Cerebellar cortex (tissue), 1 donor: ENCODE results near the gene MAN1A1.

Experiments used
- DNase-seq: peaks from one replicate; pipeline ENCODE4 v3.0.0-alpha.2; 2015; ENCODE audit warnings: low spot score

MAN1A1 gene

DNA sequence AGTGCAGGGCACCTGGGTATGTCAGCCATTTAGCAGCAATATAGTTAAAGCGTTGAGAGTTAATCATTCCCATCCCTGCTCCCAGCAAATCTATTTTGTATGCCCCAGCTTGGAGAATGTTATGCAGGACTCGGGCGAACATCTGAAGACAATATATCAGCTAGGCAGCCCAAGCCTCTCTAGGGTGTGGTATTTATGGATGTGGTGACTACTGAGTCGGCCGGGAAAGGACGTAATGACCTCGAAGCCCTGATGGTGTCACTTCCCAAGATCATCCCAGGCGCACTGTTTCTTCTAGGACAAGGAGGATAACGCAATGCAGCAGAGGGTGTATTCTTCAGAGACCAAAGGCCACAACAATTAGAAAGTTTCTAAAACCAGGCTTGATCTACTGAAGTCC, 207.5 kb downstream of the MAN1A1 start:
- no peak for DNase-seq

DNA sequence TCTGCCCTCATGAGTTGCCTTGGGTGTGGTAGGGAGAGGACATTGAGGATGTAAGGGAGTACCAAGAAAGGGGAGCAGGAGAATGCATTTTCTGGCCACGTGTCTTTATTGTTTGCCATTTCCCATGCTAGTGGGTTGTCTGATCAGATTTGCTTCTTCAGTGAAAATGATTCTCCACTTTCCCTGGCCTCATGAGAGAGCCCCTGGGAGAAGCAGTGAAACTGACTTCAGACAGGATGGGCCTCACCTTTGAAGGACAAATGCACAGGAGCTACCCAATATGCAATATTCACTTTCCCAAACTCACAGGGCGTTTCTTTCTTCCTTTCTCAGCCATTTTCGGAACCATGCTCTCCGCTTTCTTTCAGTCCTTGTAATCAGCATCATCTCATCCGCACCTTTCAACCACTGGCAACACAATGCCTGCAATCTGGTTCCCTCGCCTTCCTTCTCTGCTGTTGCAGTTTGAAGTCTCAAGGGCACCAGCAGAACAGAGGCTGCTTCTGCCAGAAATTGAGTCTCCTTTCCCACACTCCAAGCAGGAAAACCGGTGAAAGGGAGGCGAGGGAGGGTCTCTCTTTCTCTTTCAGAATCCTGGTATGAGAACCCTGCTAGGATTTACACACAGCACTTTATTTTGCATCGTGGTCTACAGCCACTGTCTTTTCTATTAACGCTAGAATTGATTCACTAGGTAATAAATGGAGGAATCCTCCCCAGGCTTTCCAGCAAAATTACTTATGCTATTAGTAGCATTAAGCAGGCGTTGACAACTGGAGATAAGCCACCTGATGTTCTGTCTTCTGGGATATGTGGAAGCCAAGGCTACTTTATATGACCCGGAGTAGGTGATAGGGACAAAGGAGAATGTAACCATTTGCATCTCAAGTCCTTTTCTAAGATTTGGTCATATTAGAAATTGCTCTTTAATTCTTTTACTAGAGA, 209.1 kb downstream of the MAN1A1 start:
- no peak for DNase-seq

DNA sequence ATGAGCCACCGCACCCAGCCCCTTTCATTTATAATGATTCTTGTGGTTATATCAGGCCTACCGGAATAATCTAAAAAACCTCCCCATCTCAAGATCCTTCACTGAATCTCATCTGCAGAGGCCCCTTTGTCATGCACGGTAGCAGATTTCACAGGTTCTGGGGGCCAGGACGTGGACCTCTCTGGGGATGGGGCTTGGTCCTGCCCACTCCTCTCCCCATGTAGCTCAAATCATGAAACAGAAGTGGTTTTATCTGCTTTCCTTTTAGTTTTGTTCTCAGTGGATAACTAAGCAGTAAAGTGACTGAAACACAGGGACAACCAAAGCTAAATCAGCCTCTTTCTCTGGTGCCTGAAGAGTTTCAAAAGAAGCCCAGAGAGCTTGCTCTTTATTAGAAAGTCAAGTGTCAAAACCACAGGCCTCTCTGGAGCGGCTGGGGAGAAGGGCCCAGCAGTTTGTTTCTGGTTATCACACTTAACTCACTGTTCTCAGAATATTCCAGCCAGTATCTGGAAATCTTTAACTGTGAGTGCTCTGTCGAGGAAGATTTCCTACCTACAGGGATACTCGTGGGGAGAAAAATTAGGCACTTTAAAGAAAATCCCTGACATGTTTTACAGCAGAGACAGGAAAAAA, 210.5 kb downstream of the MAN1A1 start:
- no peak for DNase-seq

DNA sequence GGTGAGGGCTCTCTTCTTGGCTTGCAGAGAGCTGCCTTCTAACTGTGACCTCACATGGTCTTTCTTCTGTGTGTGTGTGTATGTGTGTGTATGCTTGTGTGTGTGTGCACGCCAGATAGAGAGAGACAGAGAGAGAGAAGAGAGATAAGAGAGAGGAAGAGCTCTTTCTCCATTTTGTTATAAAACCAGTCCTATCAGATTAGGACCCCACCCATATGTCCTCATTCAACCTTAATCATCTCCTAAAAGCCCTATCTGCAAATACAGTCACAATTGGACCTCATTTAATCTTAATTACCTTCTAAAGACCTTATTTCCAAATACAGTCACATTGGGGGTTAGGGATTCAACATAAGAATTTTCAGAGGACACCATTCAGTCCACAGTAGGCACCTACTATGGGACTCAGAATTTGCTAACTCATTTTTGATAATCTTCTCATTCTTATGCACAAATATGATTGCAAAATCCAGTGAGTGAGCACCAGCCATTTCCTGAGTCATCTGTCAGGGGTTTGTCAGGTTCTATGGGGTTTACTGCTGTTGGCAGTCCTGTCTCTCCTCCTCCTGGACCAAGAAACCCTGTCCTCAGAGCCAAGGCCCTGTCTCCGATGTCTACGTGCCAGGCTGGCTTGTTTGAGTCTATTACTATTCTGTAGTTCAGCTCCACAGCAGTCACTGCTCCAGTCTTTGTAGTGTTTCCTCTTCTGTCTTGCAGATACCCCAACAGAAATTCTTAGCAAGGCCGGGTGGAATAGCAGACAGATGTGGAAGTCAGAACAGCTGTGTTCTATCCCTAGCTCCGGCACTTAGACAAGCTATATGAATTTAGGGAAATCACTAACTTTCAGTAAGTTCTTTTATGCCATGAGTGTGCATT, 212.1 kb downstream of the MAN1A1 start:
- DNase-seq = no peak

DNA sequence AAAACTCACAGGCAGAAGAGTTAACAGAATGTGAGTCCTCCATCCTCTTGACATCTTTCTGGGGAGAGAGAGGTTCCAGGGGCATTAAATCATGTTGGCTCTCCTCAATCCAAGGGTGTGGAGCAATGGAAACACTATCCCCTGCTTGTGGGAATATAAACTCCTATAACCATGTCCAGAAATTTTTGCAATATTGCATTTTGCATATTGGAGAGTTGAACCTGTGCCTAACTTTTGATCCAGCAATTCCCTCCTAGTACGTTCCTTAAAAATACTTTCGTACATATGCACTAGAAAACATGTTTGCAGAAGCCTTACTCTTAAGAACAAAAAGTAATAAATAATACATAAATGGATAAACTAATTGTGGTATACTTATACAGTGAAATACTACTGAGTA, 214.8 kb downstream of the MAN1A1 start:
- no peak for DNase-seq

DNA sequence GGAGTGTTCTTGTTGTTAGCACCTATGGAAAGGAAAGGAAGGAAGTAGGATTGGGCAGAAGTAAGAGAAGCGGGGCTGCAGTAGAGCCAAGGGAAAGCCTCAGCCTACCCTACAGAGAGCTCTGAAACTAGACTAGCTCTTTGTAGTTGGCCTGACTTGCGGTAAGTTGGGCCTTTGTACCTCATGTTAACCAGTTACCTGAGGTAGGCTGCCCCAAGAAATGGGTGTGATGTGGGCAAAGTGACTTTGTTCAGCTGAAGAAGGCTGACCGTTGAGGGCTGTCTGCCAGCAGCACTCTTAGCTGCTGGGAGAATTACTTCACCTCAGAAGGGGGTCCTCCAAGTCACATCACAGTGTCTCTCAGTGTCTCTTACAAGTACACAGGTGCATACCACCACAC, 216.2 kb downstream of the MAN1A1 start:
- DNase-seq = no peak

DNA sequence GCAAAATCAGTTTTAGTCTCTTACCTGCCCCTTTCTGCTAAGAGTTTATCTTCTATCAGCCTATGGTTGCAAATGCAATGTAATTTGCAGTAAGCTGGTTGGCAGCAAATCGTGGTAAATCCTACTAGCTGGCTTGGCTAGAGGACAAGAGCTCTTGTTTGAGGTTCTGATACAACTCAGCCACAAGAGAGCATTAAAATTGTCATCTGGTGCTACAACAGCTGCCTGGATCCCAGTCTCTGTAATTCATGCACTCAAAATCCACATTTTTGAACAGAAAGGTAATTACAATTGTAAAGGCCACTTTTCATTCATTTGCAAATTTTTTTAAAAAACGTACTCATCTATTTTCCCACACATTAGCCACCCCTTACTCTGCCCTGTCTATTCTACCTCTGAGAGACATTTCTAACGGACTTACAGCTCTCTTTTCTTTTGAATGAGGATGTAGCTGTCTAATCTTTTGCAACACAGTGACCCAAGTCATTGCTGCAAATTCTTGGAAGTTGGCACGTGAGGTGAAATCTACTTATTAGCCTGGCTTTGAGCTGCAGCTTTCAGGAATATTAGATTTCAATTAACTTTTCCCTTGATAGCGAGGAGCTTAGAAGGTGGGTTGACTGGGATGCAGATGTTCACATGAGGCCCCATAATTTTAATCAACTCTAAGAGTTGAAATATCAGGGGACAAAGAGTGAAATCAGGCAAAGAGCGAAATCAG, 217.1 kb downstream of the MAN1A1 start:
- no peak for DNase-seq

DNA sequence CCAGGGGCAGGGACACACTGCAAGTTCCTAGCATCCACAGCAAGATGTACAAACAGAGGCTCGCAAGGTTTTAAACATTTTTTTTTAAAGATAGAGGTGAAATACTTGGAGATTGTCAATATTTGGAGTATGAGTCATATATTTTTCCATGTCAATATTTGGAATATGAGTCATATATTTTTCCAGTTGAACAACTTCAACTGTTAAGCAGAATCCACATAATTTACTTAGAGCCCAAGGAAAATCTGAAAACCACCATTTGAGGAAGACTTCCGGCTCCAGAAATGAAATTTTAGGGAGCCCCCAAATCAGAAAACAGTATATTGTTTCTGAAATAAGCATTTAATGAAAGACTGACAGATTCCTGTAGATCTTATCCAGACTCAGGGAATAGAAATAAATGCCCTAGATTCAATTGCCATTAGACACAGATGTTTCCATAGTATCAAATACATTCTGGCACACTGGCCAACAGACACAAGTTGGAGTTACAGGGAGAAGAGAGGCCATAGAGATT, 219.5 kb downstream of the MAN1A1 start:
- DNase-seq = no peak

DNA sequence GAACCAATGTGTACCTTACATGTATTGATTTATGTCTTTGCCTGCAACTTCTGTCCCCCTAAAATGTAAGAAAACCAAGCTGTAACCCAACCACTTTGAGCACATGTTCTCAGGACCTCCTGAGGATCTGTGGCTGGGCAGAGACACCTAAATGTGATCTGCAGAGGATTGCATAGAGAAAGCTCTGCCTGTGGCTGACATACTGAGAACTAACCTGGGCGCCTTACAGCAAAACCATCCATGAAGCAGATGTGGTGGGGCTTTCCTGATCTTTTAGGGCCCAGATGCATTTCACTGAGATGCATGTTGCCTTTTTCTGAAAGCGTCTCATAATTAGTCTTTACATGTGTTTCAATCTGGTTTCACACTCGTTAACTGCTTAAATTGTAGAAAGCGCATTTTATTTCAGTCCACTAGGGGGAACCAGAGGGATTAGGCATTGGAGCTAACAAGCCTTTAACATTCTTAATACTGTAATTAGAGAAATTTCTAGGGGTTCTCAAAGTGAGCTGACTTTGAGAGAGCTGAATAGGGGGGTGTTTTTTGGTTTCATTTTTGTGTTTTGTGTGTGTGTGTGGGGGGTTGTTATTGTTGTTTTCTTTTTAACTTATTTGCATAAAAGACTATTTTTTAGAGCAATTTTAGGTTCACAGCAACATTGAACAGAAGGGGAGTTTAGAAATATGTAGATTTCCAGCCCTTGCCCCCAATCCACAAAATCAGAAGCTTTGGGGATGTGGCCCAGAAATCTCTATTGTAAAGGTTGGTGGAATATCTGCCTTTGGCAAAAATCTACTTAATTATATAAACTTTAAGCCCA, 220.2 kb downstream of the MAN1A1 start:
- peak; percentile 71 for DNase-seq

DNA sequence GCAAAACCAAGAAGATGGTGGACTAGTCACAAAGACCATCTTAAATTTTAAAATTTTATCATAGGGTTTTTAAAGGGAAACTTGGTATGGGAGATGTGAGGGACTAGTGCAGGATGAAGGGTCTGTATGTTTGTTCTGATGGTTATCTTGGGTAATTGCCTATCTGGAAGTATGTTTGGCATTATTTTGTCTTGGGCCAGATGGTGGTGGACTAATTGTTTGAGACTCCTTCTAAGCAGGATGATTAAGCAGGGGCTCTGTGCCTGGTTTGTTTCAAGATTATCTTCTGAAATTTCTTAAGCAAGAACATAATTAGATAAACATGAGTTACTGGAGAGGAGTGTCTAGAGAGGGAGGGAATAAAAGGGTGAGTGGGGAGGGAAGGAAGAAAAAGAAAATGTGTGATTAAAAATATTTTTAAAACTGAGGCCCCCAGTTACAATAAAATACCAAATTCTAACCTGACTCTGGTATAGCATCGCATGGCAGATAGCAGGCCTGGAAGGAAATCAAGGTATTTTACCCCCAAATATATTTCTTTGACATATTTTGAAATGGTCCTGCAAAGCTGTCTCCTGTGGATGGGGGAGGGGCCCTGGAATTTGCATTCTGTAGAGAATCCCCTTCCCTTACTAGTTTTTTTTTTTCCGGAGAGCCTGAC, 221.2 kb downstream of the MAN1A1 start:
- DNase-seq = no peak

DNA sequence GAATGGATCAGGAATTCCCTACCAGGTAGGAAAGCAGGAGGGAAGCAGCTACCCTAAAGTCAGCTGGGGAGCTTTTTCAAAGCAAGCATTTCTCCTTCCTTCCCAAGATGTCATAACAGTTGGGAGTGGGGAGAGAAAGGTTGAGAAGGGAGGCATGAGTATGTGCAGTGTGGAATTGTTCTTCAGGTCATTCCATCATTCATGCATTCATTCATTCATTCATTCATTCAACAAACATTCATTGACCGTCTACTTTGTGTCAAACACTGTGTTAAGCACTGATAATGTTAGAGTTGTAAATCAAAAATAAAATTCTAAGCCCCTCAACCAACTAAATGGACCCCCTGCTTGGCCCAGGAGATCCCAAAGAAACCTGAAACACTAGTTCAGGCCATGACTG, 221.9 kb downstream of the MAN1A1 start:
- no peak for DNase-seq
